H9 (cell line): ENCODE results near the gene LIN7C. TPM values are rescaled to one million over a fixed set of nuclear protein-coding genes. Genes with fewer than 3 reads are reported as not detected.

Experiments
- DNase-seq: peaks from one replicate; pipeline ENCODE4 v3.0.0-alpha.2; 2017
- H2AFZ ChIP-seq: one replicate; pipeline ENCODE4 v1.6.1; 2013; ENCODE audit warnings: mild to moderate bottlenecking, low read length, control low read depth, moderate library complexity
- H2AK5ac ChIP-seq: 2 replicates; pipeline ENCODE4 v1.6.1; 2013; ENCODE audit warnings: low read length, control low read depth, mixed read lengths; ENCODE audit not compliant: insufficient read length
- H2BK120ac ChIP-seq: one replicate; pipeline ENCODE4 v1.6.1; 2013; ENCODE audit warnings: low read depth, mild to moderate bottlenecking, low read length, control low read depth, inconsistent platforms; ENCODE audit not compliant: poor library complexity, severe bottlenecking
- H2BK12ac ChIP-seq: 2 replicates; pipeline ENCODE4 v1.6.1; 2013; ENCODE audit warnings: low read length, control low read depth, mixed read lengths, low read depth; ENCODE audit not compliant: insufficient read length
- H2BK15ac ChIP-seq: 2 replicates; pipeline ENCODE4 v1.6.1; 2013; ENCODE audit warnings: low read depth, low read length, control low read depth
- H2BK20ac ChIP-seq: one replicate; pipeline ENCODE4 v1.6.1; 2013; ENCODE audit warnings: low read depth, mild to moderate bottlenecking, low read length, control low read depth, inconsistent platforms; ENCODE audit not compliant: poor library complexity, severe bottlenecking
- H2BK5ac ChIP-seq: 2 replicates; pipeline ENCODE4 v1.6.1; 2013; ENCODE audit warnings: low read length, control low read depth, mixed read lengths; ENCODE audit not compliant: insufficient read length
- H3K14ac ChIP-seq: 2 replicates; pipeline ENCODE4 v1.6.1; 2013; ENCODE audit warnings: low read length, control low read depth; ENCODE audit not compliant: insufficient read depth
- H3K18ac ChIP-seq: 2 replicates; pipeline ENCODE4 v1.6.1; 2013; ENCODE audit warnings: low read depth, mild to moderate bottlenecking, mixed read lengths, low read length, control low read depth; ENCODE audit not compliant: insufficient read length
- H3K23ac ChIP-seq: 2 replicates; pipeline ENCODE4 v1.6.1; 2013; ENCODE audit warnings: low read length, control low read depth, mixed read lengths, low read depth; ENCODE audit not compliant: insufficient read length
- H3K23me2 ChIP-seq: 2 replicates; pipeline ENCODE4 v1.6.1; 2013; ENCODE audit warnings: low read depth, mild to moderate bottlenecking, mixed read lengths, low read length, control low read depth; ENCODE audit not compliant: insufficient read length, poor library complexity, severe bottlenecking
- H3K27ac ChIP-seq: 2 replicates; pipeline ENCODE4 v1.5.1; 2013; ENCODE audit warnings: low read length, control low read depth, mixed read lengths, low read depth; ENCODE audit not compliant: insufficient read length
- H3K27me3 ChIP-seq: 2 replicates; pipeline ENCODE4 v1.6.1; 2013; ENCODE audit warnings: low read length, control low read depth, inconsistent platforms; ENCODE audit not compliant: insufficient read depth
- H3K4ac ChIP-seq: 2 replicates; pipeline ENCODE4 v1.6.1; 2013; ENCODE audit warnings: low read depth, mild to moderate bottlenecking, control low read depth, inconsistent platforms, low read length, moderate library complexity
- H3K4me1 ChIP-seq: 2 replicates; pipeline ENCODE4 v1.6.1; 2013; ENCODE audit warnings: low read length, control low read depth, inconsistent platforms; ENCODE audit not compliant: insufficient read depth
- H3K4me2 ChIP-seq: 2 replicates; pipeline ENCODE4 v1.6.1; 2013; ENCODE audit warnings: low read length, control low read depth, mixed read lengths; ENCODE audit not compliant: insufficient read length, insufficient read depth
- H3K56ac ChIP-seq: 2 replicates; pipeline ENCODE4 v1.6.1; 2013; ENCODE audit warnings: low read depth, mild to moderate bottlenecking, mixed read lengths, low read length, control low read depth; ENCODE audit not compliant: insufficient read length
- H3K79me1 ChIP-seq: 2 replicates; pipeline ENCODE4 v1.6.1; 2013; ENCODE audit warnings: low read depth, mild to moderate bottlenecking, moderate library complexity, low read length, control low read depth, inconsistent platforms; ENCODE audit not compliant: insufficient read depth, poor library complexity, severe bottlenecking
- H3K79me2 ChIP-seq: 2 replicates; pipeline ENCODE4 v1.6.1; 2013; ENCODE audit warnings: low read length, control low read depth, inconsistent platforms; ENCODE audit not compliant: insufficient read depth
- H3K9ac ChIP-seq: 2 replicates; pipeline ENCODE4 v1.6.1; 2013; ENCODE audit warnings: low read length, control low read depth, mixed read lengths; ENCODE audit not compliant: insufficient read length; ENCODE audit errors: extremely low read depth
- H3K9me3 ChIP-seq: one replicate; pipeline ENCODE4 v1.6.1; 2013; ENCODE audit warnings: low read depth, low read length, inconsistent platforms; ENCODE audit not compliant: control insufficient read depth
- H3T11ph ChIP-seq: one replicate; pipeline ENCODE4 v1.6.1; 2013; ENCODE audit warnings: mild to moderate bottlenecking, low read length, control low read depth, inconsistent platforms
- H4K20me1 ChIP-seq: one replicate; pipeline ENCODE4 v1.6.1; 2013; ENCODE audit not compliant: control insufficient read depth, insufficient read length, insufficient read depth
- H4K5ac ChIP-seq: 2 replicates; pipeline ENCODE4 v1.6.1; 2013; ENCODE audit warnings: low read depth, mild to moderate bottlenecking, mixed read lengths, low read length, control low read depth; ENCODE audit not compliant: insufficient read length
- H4K8ac ChIP-seq: replicated peaks from 2 replicates; pipeline ENCODE4 v1.6.1; 2013; ENCODE audit warnings: low read length, control low read depth, mixed read lengths, low read depth; ENCODE audit not compliant: insufficient read length
- H4K91ac ChIP-seq: 2 replicates; pipeline ENCODE4 v1.6.1; 2013; ENCODE audit warnings: low read depth, mild to moderate bottlenecking, moderate library complexity, mixed read lengths, low read length, control low read depth; ENCODE audit not compliant: insufficient read length
- H3K27ac Mint-ChIP-seq, 3 experiments: 2 replicates in 2 of 3; 3 replicates in 1 of 3; pipeline ENCODE4 v1.8.0; 2020 to 2021; ENCODE audit warnings: mixed read lengths in 3 of 3, mild to moderate bottlenecking in 1 of 3, moderate library complexity in 1 of 3
- H3K27me3 Mint-ChIP-seq: 2 replicates; pipeline ENCODE4 v1.8.0; 2021; ENCODE audit warnings: low read depth, mild to moderate bottlenecking, moderate library complexity, mixed read lengths
- H3K36me3 Mint-ChIP-seq, 3 experiments: 2 replicates in 2 of 3; 3 replicates in 1 of 3; pipeline ENCODE4 v1.8.0; 2020 to 2021; ENCODE audit warnings: low read depth in 3 of 3, mixed read lengths in 3 of 3; ENCODE audit not compliant: insufficient read depth in 1 of 3
- H3K4me1 Mint-ChIP-seq, 2 experiments: 2 replicates each; pipeline ENCODE4 v1.8.0; 2020; ENCODE audit warnings: mixed read lengths in 2 of 2
- H3K4me3 Mint-ChIP-seq, 2 experiments: 2 replicates in 1 of 2; 3 replicates in 1 of 2; pipeline ENCODE4 v1.8.0; 2020 to 2021; ENCODE audit warnings: mild to moderate bottlenecking in 2 of 2, mixed read lengths in 2 of 2, moderate library complexity in 1 of 2
- H3K9me3 Mint-ChIP-seq, 2 experiments: 2 replicates in 1 of 2; 3 replicates in 1 of 2; pipeline ENCODE4 v1.8.0; 2020; ENCODE audit warnings: mild to moderate bottlenecking in 2 of 2, mixed read lengths in 2 of 2, moderate library complexity in 1 of 2
- WGBS: extraction: QIAGEN DNeasy Blood & Tissue Kit; methylation state at CpG from one replicate; pipeline ENCODE4 v1.1.7; 2013; ENCODE audit warnings: missing lambda C conversion rate, low lambda C conversion rate, mixed read lengths; ENCODE audit not compliant: insufficient read length; ENCODE audit errors: extremely low coverage; 5-methylcytosine and 5-hydroxymethylcytosine counted together
- microRNA-seq: library from miRNA; unstranded; fragments of <30 nt; microRNA quantifications from one replicate; pipeline ENCODE4, GENCODE V29; 2020; ENCODE audit warnings: borderline microRNAs expressed
- total RNA-seq: library from RNA; stranded (reverse); gene quantifications from 2 replicates; pipeline ENCODE4 v1.2.1, GENCODE V29; 2021
- TF ChIP-seq, protein P1 (sequence below): fragments of 200-600 bp; sonication (generic); conservative IDR thresholded peaks from 3 replicates; pipeline ENCODE4 v1.8.0; 2021; ENCODE audit warnings: antibody characterized with exemption, mild to moderate bottlenecking

Gene LIN7C
- total RNA-seq, 1 experiment from 2014 or later = 40.0 TPM

DNA sequence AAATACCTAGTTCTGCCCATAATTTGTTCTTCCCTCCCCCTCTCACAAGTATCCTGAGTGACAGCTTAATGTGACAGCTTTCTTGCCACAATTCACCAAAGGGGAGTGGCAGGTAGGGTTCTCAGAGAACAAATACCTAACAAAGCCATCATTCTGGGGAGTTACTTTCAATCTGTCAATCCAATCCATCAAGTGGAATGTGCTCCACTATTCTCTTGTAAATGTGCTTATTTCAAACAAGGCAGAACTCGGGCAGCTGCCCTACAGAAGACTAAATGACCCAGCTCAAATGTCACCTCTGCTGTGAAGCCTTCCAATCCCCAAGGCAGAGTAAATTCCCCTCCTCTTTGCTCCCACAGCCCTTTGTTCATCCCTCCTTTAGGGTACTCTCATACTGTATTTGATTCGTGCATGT is 61.8 kb downstream of the LIN7C start:
- H3K14ac ChIP-seq = no peak overlapping the region
- H3K4me2 ChIP-seq = peak overlapping the region; percentile 64
- H3K23ac ChIP-seq = no peak overlapping the region
- no peak overlapping the region for H3K4ac ChIP-seq
- H3K4me3 Mint-ChIP-seq = peak overlapping the region; percentile 32 to 68; a peak in 4 of 5 replicates
- H4K8ac ChIP-seq = no peak overlapping the region
- no peaks in the 10 kb centered on the region for H3K27me3 ChIP-seq
- H3K79me1 ChIP-seq = peaks cover 4% of the 10 kb centered on the region
- no CpG with 5 or more reads among the region's 2 CpGs for WGBS
- H3K4me1 Mint-ChIP-seq = peaks cover 62 to 63% of the 10 kb centered on the region in 2 experiments
- no peaks in the 10 kb centered on the region for H3K27me3 Mint-ChIP-seq
- no peak overlapping the region for H3T11ph ChIP-seq
- no peak overlapping the region for H2BK120ac ChIP-seq
- H4K5ac ChIP-seq = no peak overlapping the region
- peak; percentile 89 for DNase-seq
- peaks cover 15% of the 10 kb centered on the region; the same call in 1 of the 2 replicates for H3K79me2 ChIP-seq
- H4K91ac ChIP-seq = no peak overlapping the region
- peak overlapping the region; percentile 57 for H3K27ac ChIP-seq
- H2BK15ac ChIP-seq = no peak overlapping the region
- H2AK5ac ChIP-seq = no peak overlapping the region
- TF ChIP-seq, protein P1, sequence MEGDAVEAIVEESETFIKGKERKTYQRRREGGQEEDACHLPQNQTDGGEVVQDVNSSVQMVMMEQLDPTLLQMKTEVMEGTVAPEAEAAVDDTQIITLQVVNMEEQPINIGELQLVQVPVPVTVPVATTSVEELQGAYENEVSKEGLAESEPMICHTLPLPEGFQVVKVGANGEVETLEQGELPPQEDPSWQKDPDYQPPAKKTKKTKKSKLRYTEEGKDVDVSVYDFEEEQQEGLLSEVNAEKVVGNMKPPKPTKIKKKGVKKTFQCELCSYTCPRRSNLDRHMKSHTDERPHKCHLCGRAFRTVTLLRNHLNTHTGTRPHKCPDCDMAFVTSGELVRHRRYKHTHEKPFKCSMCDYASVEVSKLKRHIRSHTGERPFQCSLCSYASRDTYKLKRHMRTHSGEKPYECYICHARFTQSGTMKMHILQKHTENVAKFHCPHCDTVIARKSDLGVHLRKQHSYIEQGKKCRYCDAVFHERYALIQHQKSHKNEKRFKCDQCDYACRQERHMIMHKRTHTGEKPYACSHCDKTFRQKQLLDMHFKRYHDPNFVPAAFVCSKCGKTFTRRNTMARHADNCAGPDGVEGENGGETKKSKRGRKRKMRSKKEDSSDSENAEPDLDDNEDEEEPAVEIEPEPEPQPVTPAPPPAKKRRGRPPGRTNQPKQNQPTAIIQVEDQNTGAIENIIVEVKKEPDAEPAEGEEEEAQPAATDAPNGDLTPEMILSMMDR = no peak
- H3K9me3 Mint-ChIP-seq = no peaks in the 10 kb centered on the region
- H3K4me1 ChIP-seq = peaks cover 23% of the 10 kb centered on the region
- no peak overlapping the region for H2BK12ac ChIP-seq
- H3K23me2 ChIP-seq = peaks cover 3% of the 10 kb centered on the region
- no peak overlapping the region for H2AFZ ChIP-seq
- H3K36me3 Mint-ChIP-seq = peaks cover 0 to 16% (median 9%) of the 10 kb centered on the region in 3 experiments; a peak in 4 of 7 replicates
- H3K9me3 ChIP-seq = no peaks in the 10 kb centered on the region
- no peaks in the 10 kb centered on the region for H4K20me1 ChIP-seq
- H2BK20ac ChIP-seq = no peak overlapping the region
- no peak overlapping the region for H3K9ac ChIP-seq
- H2BK5ac ChIP-seq = no peak overlapping the region
- no peak overlapping the region for H3K18ac ChIP-seq
- no peak overlapping the region for H3K56ac ChIP-seq
- peak overlapping the region; percentile 50 to 89 (median 78); a peak in 6 of 7 replicates for H3K27ac Mint-ChIP-seq

Small RNA genes within 50 kb of the gene (microRNA-seq; reads per million reads assigned to microRNA genes)
- not detected for gene MIR8087

Other genes with a start within 250 kb of the LIN7C start
- gene CCDC34, start 143.6 kb downstream of the LIN7C start, total RNA-seq = 24.5 and 25.2 TPM in 2 replicates
- 97.1 and 99.2 TPM in 2 replicates for gene LGR4, start 34.0 kb downstream of the LIN7C start, total RNA-seq
- 2.6 and 2.7 TPM in 2 replicates for gene BDNF, start 193.7 kb upstream of the LIN7C start, total RNA-seq